GM12801 (cell line): ENCODE data around the gene ZSCAN22.

Experiments
- TF ChIP-seq, protein P1 (sequence below): IDR thresholded peaks from one replicate; pipeline ENCODE4 v1.5.1; 2011; ENCODE audit warnings: control low read depth; ENCODE audit not compliant: insufficient read length; ENCODE audit errors: extremely low read depth

ZSCAN22 gene

DNA sequence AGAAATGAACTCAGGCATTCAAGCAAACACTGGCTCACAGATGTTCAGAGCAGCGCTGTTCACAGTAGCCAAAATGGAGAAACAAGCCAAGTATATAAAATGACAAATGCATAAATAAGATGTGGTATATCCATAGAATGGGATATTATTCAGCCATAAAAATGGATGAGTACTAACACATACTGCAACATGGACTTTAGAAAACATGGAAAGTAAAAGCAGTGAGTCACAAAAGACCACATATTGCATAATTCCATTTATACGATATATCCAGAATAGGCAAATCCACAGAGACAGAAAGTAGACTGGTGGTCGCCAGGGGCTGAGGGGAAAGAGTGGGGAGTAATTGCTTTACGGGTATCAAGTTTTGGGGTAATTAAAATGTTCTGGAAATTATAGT, 47.4 kb downstream of the ZSCAN22 start:
- TF ChIP-seq, protein P1, sequence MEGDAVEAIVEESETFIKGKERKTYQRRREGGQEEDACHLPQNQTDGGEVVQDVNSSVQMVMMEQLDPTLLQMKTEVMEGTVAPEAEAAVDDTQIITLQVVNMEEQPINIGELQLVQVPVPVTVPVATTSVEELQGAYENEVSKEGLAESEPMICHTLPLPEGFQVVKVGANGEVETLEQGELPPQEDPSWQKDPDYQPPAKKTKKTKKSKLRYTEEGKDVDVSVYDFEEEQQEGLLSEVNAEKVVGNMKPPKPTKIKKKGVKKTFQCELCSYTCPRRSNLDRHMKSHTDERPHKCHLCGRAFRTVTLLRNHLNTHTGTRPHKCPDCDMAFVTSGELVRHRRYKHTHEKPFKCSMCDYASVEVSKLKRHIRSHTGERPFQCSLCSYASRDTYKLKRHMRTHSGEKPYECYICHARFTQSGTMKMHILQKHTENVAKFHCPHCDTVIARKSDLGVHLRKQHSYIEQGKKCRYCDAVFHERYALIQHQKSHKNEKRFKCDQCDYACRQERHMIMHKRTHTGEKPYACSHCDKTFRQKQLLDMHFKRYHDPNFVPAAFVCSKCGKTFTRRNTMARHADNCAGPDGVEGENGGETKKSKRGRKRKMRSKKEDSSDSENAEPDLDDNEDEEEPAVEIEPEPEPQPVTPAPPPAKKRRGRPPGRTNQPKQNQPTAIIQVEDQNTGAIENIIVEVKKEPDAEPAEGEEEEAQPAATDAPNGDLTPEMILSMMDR, result no peak

DNA sequence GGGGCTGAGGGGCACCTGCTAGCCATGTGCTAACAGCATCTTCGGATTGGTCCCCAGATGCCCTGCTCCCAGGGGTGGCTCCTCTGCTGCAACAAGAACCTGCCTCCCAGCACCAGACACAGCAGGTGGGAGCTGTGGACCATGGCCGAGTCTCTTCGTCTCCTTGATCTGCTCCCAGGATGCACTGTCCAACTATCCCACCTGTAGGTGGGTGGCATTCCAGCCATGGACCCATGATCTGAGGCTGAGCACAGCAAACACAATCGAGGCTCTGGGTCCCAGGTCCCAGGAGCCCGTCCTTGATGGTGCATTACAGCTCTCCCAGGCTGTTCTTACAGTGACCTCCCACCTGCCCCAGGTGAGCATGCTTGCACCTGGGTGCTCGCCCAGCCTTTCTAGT, 52.5 kb downstream of the ZSCAN22 start:
- TF ChIP-seq, protein P1, result no peak

DNA sequence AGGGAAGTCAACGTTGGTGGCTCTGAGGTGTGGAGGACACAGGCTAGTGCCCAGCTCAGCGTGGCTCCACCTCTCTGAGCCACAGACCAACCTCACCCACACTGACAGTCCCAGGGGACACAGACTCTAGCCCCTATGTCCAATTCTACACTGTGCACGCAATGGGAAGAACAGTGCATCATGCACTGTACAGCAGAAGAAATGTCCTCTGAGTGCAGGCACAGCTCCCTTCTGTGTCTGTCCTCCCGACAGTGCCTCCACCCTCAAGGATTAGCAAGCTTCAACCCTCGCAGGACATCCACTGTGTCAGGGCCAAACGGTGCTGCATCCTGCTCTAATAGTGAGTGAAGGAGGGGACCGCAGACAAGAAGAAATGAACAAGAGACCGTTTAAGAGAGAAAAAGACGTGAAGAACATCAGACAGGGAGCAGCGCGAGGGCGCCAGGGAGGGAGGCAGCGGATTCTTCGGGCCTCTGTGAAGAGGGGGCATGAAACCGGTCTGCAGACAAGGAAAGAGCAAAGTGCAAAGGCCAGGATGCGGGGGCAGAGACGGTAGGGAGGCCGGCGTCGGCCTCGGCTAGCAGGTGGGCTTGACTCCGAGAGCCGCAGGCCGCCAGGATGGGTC, 53.4 kb downstream of the ZSCAN22 start:
- TF ChIP-seq, protein P1, result no peak

DNA sequence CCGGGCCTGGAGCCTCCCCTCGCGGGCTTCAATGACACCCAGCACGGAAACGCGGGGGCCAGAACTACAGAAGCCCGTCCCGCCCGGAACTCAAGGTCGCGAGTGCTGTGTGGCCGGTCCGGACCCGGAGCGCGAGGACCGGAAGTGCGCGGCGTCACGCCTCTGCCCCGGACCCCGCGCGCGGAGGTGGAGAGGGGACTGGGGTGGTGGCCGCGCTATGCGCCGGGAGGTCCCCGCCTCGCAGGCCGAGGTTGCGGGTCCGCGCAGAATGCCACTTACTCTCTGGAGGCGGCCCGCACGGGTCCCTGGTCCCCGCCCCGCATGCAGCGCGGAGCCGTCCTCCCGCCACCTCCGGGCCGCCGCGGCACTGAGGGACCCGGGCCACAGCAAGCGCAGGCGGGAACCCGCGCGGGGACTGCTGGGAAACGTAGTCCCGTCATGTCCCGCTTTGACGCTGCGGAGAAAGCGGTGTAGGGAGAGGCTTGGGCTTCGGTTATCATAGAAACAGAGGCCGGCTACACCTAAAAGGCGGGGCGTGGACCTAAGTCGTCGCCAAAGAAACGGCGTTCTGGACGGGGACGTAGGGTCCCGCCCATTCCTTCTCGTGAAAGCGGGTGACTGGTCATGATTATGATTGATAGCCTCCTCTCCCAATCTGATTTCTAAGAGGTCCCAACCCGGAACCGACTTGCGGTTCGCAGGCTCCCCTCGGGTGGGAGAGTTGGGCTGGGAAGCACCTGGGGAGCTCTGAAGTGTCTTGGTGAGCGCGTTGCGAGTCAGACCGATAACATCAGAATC, 54.1 kb downstream of the ZSCAN22 start, which contains the start of gene ZNF837:
Gene ZNF837, minus strand, starts transcription at position 369 of the 798 bp plus-strand sequence. CDS start 11,698 bp downstream, outside the sequence.
- TF ChIP-seq, protein P1, result no peak

DNA sequence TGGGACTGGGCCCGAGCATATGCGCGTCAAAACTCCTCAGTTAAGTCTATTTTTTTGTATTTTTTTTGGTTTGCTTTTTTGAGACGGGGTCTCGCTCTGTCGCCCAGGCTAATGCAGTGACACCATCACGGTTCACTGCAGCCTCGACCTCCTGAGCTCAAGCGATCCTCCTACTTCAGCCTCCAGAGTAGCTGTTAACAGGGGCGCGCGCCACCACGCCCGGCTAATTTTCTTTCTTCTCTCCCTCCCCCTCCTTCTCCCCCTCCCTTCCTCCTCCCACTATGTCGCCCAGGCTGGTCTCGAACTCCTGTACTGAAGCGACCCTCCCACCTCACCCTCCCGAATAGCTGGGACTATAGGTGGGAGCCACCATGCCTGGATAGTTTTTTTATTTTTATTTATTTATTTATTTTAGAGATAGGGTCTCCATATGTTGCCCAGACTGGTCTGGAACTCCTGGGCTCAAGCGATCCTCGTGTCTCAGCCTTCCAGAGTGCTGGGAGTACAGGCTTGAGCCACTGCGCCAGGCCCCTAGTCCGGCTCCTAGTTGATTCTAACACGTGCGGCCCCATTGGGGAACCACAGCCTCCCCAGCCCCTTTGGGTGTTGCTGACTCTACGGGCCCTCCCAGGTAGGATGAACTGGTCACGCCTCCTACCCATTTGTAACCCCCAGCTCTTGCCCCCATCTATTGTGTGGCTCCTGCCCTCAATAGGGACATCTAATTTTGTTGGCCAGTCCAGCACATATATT, 54.8 kb downstream of the ZSCAN22 start:
- TF ChIP-seq, protein P1, result no peak

DNA sequence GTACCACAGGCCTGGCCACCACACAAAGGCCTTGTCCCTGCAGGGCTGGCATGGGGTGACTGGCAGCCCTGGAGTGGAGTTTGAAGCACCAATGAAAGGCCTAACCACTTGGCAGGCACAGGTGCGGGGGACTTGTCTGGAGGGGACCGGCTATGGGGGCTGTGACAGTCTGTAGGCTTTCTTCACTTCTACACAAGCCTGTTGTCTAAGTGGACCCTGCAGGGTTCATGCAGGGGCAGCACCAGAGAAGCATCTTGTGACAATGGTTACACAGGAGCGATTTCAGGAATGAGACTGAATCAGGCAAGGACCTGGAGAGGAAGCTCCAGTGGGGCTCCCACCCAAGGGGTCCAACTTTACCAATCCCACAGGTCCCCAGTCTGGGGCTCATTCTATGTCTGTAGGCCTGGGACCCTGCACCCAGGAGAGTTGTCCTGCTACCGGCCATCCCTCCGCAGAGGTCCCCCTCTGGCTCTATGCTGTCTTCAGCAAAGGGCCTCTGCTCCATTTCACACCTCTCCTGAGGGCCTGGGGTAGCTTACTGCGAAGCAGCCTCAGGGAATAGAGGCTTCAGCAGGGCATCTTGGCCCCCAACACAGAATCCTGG, 56.3 kb downstream of the ZSCAN22 start:
- TF ChIP-seq, protein P1, result no peak

DNA sequence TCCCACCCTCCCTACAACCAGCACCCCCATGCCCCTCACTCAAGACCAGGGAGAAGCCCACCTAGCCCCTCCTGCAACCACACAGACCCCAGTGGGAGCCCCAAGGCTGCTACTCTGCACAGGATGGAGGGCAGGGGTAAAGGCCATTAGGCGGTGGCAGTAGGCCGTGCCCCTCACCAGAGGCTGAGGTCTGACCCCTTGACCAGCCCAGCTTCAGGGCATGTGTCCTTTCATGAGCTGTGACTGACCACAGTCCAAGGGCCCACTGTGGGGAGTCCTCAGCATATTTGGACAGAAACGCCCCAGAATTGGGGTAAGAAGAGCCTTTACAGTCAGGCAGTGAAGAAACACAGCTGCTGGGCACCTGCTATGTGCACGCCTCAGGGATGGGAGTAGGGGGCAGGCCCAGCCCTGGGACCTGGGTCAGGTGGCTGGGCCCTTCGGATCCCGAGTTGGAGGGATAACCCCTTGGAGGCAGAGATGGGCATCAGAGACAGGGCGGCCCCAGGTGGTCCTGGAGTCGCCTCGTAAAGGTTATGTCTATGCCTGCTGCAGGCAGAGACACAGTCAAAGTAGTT, 58.6 kb downstream of the ZSCAN22 start:
- TF ChIP-seq, protein P1, result no peak
